Measurements from ENCODE around the gene PCSK6. TPM values are rescaled to one million over a fixed set of nuclear protein-coding genes. Genes with fewer than 3 reads are reported as not detected.

Gene PCSK6
- total RNA-seq, 3 donors from 2014 or later (not counting 1 experiment from before 2014, with no cell fraction given) = 1.5 to 2.4 (median 2.4) TPM

- WGBS (ENCODE audit: insufficient coverage) = 39% methylated on average over 8 of the region's 8 CpGs
- Mint-ChIP-seq H3K4me1 (peaks cover 9 to 15% of the 10 kb centered on the region in 2 donors), H3K4me3 (no peak overlapping the region), H3K27ac (no peak overlapping the region), H3K27me3 (ENCODE audit: low read depth in 2 of 2) (peaks cover 5 to 18% of the 10 kb centered on the region in 2 donors), H3K36me3 (no peaks in the 10 kb centered on the region), H3K9me3 (no peaks in the 10 kb centered on the region)
- Histone ChIP-seq H3K27ac (ENCODE audit: low read length) (no peak overlapping the region), H3K4me3 (ENCODE audit: low read length) (no peak overlapping the region), H3K36me3 (ENCODE audit: control insufficient read depth, insufficient read depth, low read length) (no peaks in the 10 kb centered on the region), H3K4me1 (ENCODE audit: control insufficient read depth, insufficient read depth, low read length) (peaks cover 7% of the 10 kb centered on the region), H3K27me3 (ENCODE audit: control insufficient read depth, insufficient read depth, low read length) (no peaks in the 10 kb centered on the region), H3K9me3 (ENCODE audit: control insufficient read depth, insufficient read depth, low read length) (no peaks in the 10 kb centered on the region)
- no peak for TF ChIP-seq CTCF (IDR thresholded peaks at IDR 0.05)
- no peak for DNase-seq
- ATAC-seq = no peak
- intact Hi-C loops (cut with micrococcal nuclease) = no loop called here
These were observed 233.8 kb downstream of the PCSK6 start for GRCh38 chr15:101255615-101256241.

- H3K9me3 ChIP-seq (ENCODE audit: control insufficient read depth, insufficient read depth, low read length) = no peaks in the 10 kb centered on the region
- Mint-ChIP-seq H3K27ac (no peak overlapping the region), H3K4me3 (no peak overlapping the region), H3K4me1 (peaks cover 16 to 22% of the 10 kb centered on the region in 2 donors), H3K36me3 (no peaks in the 10 kb centered on the region), H3K27me3 (ENCODE audit: low read depth in 2 of 2) (peaks cover 5 to 18% of the 10 kb centered on the region in 2 donors), H3K9me3 (no peaks in the 10 kb centered on the region)
- ATAC-seq (no peak), DNase-seq (no peak)
- WGBS (ENCODE audit: insufficient coverage) = 58% methylated on average over 5 of the region's 5 CpGs
- peaks cover 13% of the 10 kb centered on the region for H3K4me1 ChIP-seq (ENCODE audit: control insufficient read depth, insufficient read depth, low read length)
- no peak overlapping the region for H3K27ac ChIP-seq (ENCODE audit: low read length)
- intact Hi-C loops (cut with micrococcal nuclease) = no loop called here
- H3K4me3 ChIP-seq (ENCODE audit: low read length) = no peak overlapping the region
- H3K27me3 ChIP-seq (ENCODE audit: control insufficient read depth, insufficient read depth, low read length) = no peaks in the 10 kb centered on the region
- no peak for TF ChIP-seq CTCF (IDR thresholded peaks at IDR 0.05)
- H3K36me3 ChIP-seq (ENCODE audit: control insufficient read depth, insufficient read depth, low read length) = no peaks in the 10 kb centered on the region
These were observed 234.5 kb downstream of the PCSK6 start for GRCh38 chr15:101255051-101255395.

GRCh38 chr15:101254157-101255050, 235.1 kb downstream of the PCSK6 start:
- no peak overlapping the region for H3K4me3 ChIP-seq (ENCODE audit: low read length)
- no peak for ATAC-seq
- WGBS (ENCODE audit: insufficient coverage) = 91% methylated on average over 10 of the region's 11 CpGs
- H3K4me1 ChIP-seq (ENCODE audit: control insufficient read depth, insufficient read depth, low read length) = peaks cover 18% of the 10 kb centered on the region
- Mint-ChIP-seq H3K36me3 (no peaks in the 10 kb centered on the region), H3K4me1 (peaks cover 20 to 28% of the 10 kb centered on the region in 2 donors), H3K27me3 (ENCODE audit: low read depth in 2 of 2) (peaks cover 2 to 15% of the 10 kb centered on the region in 2 donors), H3K9me3 (no peaks in the 10 kb centered on the region), H3K27ac (no peak overlapping the region), H3K4me3 (no peak overlapping the region)
- no peak overlapping the region for H3K27ac ChIP-seq (ENCODE audit: low read length)
- H3K36me3 ChIP-seq (ENCODE audit: control insufficient read depth, insufficient read depth, low read length) = no peaks in the 10 kb centered on the region
- no peaks in the 10 kb centered on the region for H3K9me3 ChIP-seq (ENCODE audit: control insufficient read depth, insufficient read depth, low read length)
- DNase-seq = no peak
- no peaks in the 10 kb centered on the region for H3K27me3 ChIP-seq (ENCODE audit: control insufficient read depth, insufficient read depth, low read length)
- no peak for TF ChIP-seq CTCF (IDR thresholded peaks at IDR 0.05)
- intact Hi-C loops (cut with micrococcal nuclease) = no loop called here

Other genes starting within 250 kb of the PCSK6 start
- 10 to 100 TPM; 21.1 to 32.5 (median 30.8) TPM for gene CHSY1, start 237.7 kb downstream of the PCSK6 start, total RNA-seq
- gene SELENOS, start 212.2 kb downstream of the PCSK6 start, total RNA-seq = 10 to 100 TPM; 33.6 to 44.2 (median 38.4) TPM
- 100 to 1,000 TPM; 146 to 174 (median 167) TPM for gene SNRPA1, start 194.5 kb downstream of the PCSK6 start, total RNA-seq
- 10 to 100 TPM; 59.4 to 76.4 (median 71.2) TPM for gene TM2D3, start 162.7 kb upstream of the PCSK6 start, total RNA-seq
- 10 to 100 TPM; 11.6 to 20.5 (median 12.1) TPM for gene TARS3, start 234.8 kb upstream of the PCSK6 start, total RNA-seq